ENCODE measurements around the gene ASCC3.
"Not testable (repeated sequence)": the region's sequence is repeated elsewhere in the genome, so short reads cannot be mapped to it uniquely, and the experiment has no call there.

The ASCC3 gene

GRCh38 chr6:100838011-100838410 is 43.1 kb downstream of the ASCC3 start:
- peaks cover 10% of the 10 kb centered on the region for H3K4me1 ChIP-seq (ENCODE audit: control insufficient read depth, insufficient read depth, low read length)
- no peaks in the 10 kb centered on the region for H3K27me3 ChIP-seq (ENCODE audit: control insufficient read depth, insufficient read depth, low read length)
- no peak overlapping the region for H3K4me3 ChIP-seq (ENCODE audit: low read length)
- peaks cover 4% of the 10 kb centered on the region for H3K36me3 ChIP-seq (ENCODE audit: insufficient read depth, low read length)
- H3K9me3 ChIP-seq (replicated peaks; ENCODE audit: low read length): no peaks in the 10 kb centered on the region
- no peak overlapping the region for H3K4me2 ChIP-seq (ENCODE audit: low read length)
- no peak overlapping the region for H3K9ac ChIP-seq (ENCODE audit: low read depth, low read length)

GRCh38 chr6:100833972-100834574 is 47.1 kb downstream of the ASCC3 start:
- no peaks in the 10 kb centered on the region for H3K27me3 ChIP-seq (ENCODE audit: control insufficient read depth, insufficient read depth, low read length)
- no peak overlapping the region for H3K4me2 ChIP-seq (ENCODE audit: low read length)
- H3K9me3 ChIP-seq (replicated peaks; ENCODE audit: low read length): no peaks in the 10 kb centered on the region
- H3K4me1 ChIP-seq (ENCODE audit: control insufficient read depth, insufficient read depth, low read length): peaks cover 10% of the 10 kb centered on the region
- H3K36me3 ChIP-seq (ENCODE audit: insufficient read depth, low read length): peaks cover 4% of the 10 kb centered on the region
- H3K9ac ChIP-seq (ENCODE audit: low read depth, low read length): no peak overlapping the region
- no peak overlapping the region for H3K4me3 ChIP-seq (ENCODE audit: low read length)

GRCh38 chr6:100829077-100829595 is 52.0 kb downstream of the ASCC3 start:
- H3K9ac ChIP-seq (ENCODE audit: low read depth, low read length); H3K27me3 ChIP-seq (ENCODE audit: control insufficient read depth, insufficient read depth, low read length); H3K4me1 ChIP-seq (ENCODE audit: control insufficient read depth, insufficient read depth, low read length); H3K36me3 ChIP-seq (ENCODE audit: insufficient read depth, low read length); H3K4me2 ChIP-seq (ENCODE audit: low read length); H3K9me3 ChIP-seq (replicated peaks; ENCODE audit: low read length); H3K4me3 ChIP-seq (ENCODE audit: low read length): not testable (repeated sequence)

GRCh38 chr6:100823041-100823440 is 58.1 kb downstream of the ASCC3 start:
- peaks cover under 1% of the 10 kb centered on the region for H3K36me3 ChIP-seq (ENCODE audit: insufficient read depth, low read length)
- H3K27me3 ChIP-seq (ENCODE audit: control insufficient read depth, insufficient read depth, low read length): no peaks in the 10 kb centered on the region
- no peak overlapping the region for H3K4me2 ChIP-seq (ENCODE audit: low read length)

GRCh38 chr6:100818066-100818465 is 63.1 kb downstream of the ASCC3 start:
- Histone ChIP-seq H3K27me3 (ENCODE audit: control insufficient read depth, insufficient read depth, low read length) (no peaks in the 10 kb centered on the region), H3K36me3 (ENCODE audit: insufficient read depth, low read length) (no peaks in the 10 kb centered on the region), H3K4me2 (ENCODE audit: low read length) (no peak overlapping the region), H3K9me3 (replicated peaks; ENCODE audit: low read length) (no peaks in the 10 kb centered on the region), H3K4me1 (ENCODE audit: control insufficient read depth, insufficient read depth, low read length) (peaks cover 12% of the 10 kb centered on the region), H3K9ac (ENCODE audit: low read depth, low read length) (no peak overlapping the region), H3K4me3 (ENCODE audit: low read length) (no peak overlapping the region)

More at GRCh38 chr6:100823041-100823440, 58.1 kb downstream of the ASCC3 start:
- Histone ChIP-seq H3K9me3 (replicated peaks; ENCODE audit: low read length) (no peaks in the 10 kb centered on the region), H3K4me1 (ENCODE audit: control insufficient read depth, insufficient read depth, low read length) (peaks cover 12% of the 10 kb centered on the region), H3K9ac (ENCODE audit: low read depth, low read length) (no peak overlapping the region), H3K4me3 (ENCODE audit: low read length) (no peak overlapping the region)

GRCh38 chr6:100810015-100810414 is 71.1 kb downstream of the ASCC3 start:
- H3K4me3 ChIP-seq (ENCODE audit: low read length): no peak overlapping the region
- H3K36me3 ChIP-seq (ENCODE audit: insufficient read depth, low read length): peaks cover 2% of the 10 kb centered on the region
- H3K4me1 ChIP-seq (ENCODE audit: control insufficient read depth, insufficient read depth, low read length): peaks cover 12% of the 10 kb centered on the region
- H3K9ac ChIP-seq (ENCODE audit: low read depth, low read length): no peak overlapping the region
- H3K9me3 ChIP-seq (replicated peaks; ENCODE audit: low read length): no peaks in the 10 kb centered on the region
- no peak overlapping the region for H3K4me2 ChIP-seq (ENCODE audit: low read length)
- no peaks in the 10 kb centered on the region for H3K27me3 ChIP-seq (ENCODE audit: control insufficient read depth, insufficient read depth, low read length)

GRCh38 chr6:100809346-100809745 is 71.8 kb downstream of the ASCC3 start:
- Histone ChIP-seq H3K4me1 (ENCODE audit: control insufficient read depth, insufficient read depth, low read length) (peaks cover 12% of the 10 kb centered on the region), H3K27me3 (ENCODE audit: control insufficient read depth, insufficient read depth, low read length) (no peaks in the 10 kb centered on the region), H3K36me3 (ENCODE audit: insufficient read depth, low read length) (peaks cover 4% of the 10 kb centered on the region), H3K9me3 (replicated peaks; ENCODE audit: low read length) (no peaks in the 10 kb centered on the region), H3K4me3 (ENCODE audit: low read length) (no peak overlapping the region), H3K9ac (ENCODE audit: low read depth, low read length) (no peak overlapping the region), H3K4me2 (ENCODE audit: low read length) (no peak overlapping the region)

- Histone ChIP-seq H3K4me2 (ENCODE audit: low read length) (peak overlapping the region; percentile 65), H3K27me3 (ENCODE audit: control insufficient read depth, insufficient read depth, low read length) (no peaks in the 10 kb centered on the region), H3K4me3 (ENCODE audit: low read length) (peak overlapping the region; percentile 46), H3K36me3 (ENCODE audit: insufficient read depth, low read length) (peaks cover 4% of the 10 kb centered on the region), H3K4me1 (ENCODE audit: control insufficient read depth, insufficient read depth, low read length) (peaks cover 12% of the 10 kb centered on the region), H3K9me3 (replicated peaks; ENCODE audit: low read length) (no peaks in the 10 kb centered on the region), H3K9ac (ENCODE audit: low read depth, low read length) (no peak overlapping the region)
Measured at GRCh38 chr6:100808638-100809275, 72.4 kb downstream of the ASCC3 start.

GRCh38 chr6:100806296-100806695 is 74.8 kb downstream of the ASCC3 start:
- Histone ChIP-seq H3K4me2 (ENCODE audit: low read length) (no peak overlapping the region), H3K4me1 (ENCODE audit: control insufficient read depth, insufficient read depth, low read length) (peaks cover 12% of the 10 kb centered on the region), H3K27me3 (ENCODE audit: control insufficient read depth, insufficient read depth, low read length) (no peaks in the 10 kb centered on the region), H3K36me3 (ENCODE audit: insufficient read depth, low read length) (peaks cover 4% of the 10 kb centered on the region), H3K4me3 (ENCODE audit: low read length) (no peak overlapping the region), H3K9ac (ENCODE audit: low read depth, low read length) (no peak overlapping the region), H3K9me3 (replicated peaks; ENCODE audit: low read length) (no peaks in the 10 kb centered on the region)

- Histone ChIP-seq H3K27me3 (ENCODE audit: control insufficient read depth, insufficient read depth, low read length) (no peaks in the 10 kb centered on the region), H3K4me2 (ENCODE audit: low read length) (no peak overlapping the region), H3K4me1 (ENCODE audit: control insufficient read depth, insufficient read depth, low read length) (peaks cover under 1% of the 10 kb centered on the region), H3K9ac (ENCODE audit: low read depth, low read length) (no peak overlapping the region), H3K36me3 (ENCODE audit: insufficient read depth, low read length) (peaks cover 4% of the 10 kb centered on the region), H3K4me3 (ENCODE audit: low read length) (no peak overlapping the region), H3K9me3 (replicated peaks; ENCODE audit: low read length) (no peaks in the 10 kb centered on the region)
Measured at GRCh38 chr6:100803264-100804045, 77.7 kb downstream of the ASCC3 start.

GRCh38 chr6:100801036-100801435 is 80.1 kb downstream of the ASCC3 start:
- Histone ChIP-seq H3K9me3 (replicated peaks; ENCODE audit: low read length) (no peaks in the 10 kb centered on the region), H3K4me2 (ENCODE audit: low read length) (no peak overlapping the region)

More at GRCh38 chr6:100801036-100801435, 80.1 kb downstream of the ASCC3 start:
- H3K4me3 ChIP-seq (ENCODE audit: low read length): no peak overlapping the region
- no peaks in the 10 kb centered on the region for H3K27me3 ChIP-seq (ENCODE audit: control insufficient read depth, insufficient read depth, low read length)
- peaks cover 12% of the 10 kb centered on the region for H3K36me3 ChIP-seq (ENCODE audit: insufficient read depth, low read length)
- no peak overlapping the region for H3K9ac ChIP-seq (ENCODE audit: low read depth, low read length)
- no peaks in the 10 kb centered on the region for H3K4me1 ChIP-seq (ENCODE audit: control insufficient read depth, insufficient read depth, low read length)
